Vagina (tissue), 2 donors: ENCODE data around the gene XKRX.

Experiments
- POLR2A ChIP-seq, 2 donors: fragments of 450-650 bp; IDR thresholded peaks; one replicate each; pipeline ENCODE4 v1.6.1; 2017; ENCODE audit warnings: antibody characterized with exemption in 2 of 2, mild to moderate bottlenecking in 2 of 2, moderate library complexity in 2 of 2
- POLR2AphosphoS5 ChIP-seq, 2 donors: sonication (generic); formaldehyde crosslinking; IDR thresholded peaks; one replicate each; pipeline ENCODE4 v1.9.0; 2017; ENCODE audit warnings: antibody characterized with exemption in 2 of 2, mild to moderate bottlenecking in 2 of 2, low read depth in 1 of 2; ENCODE audit not compliant: insufficient read depth in 1 of 2
- TF ChIP-seq, protein P1 (sequence below), 3 experiments: fragments of 450-650 bp in 2 of 3; fragments of 200-600 bp in 1 of 3; sonication (generic) in 1 of 3; IDR thresholded peaks; one replicate each; pipeline ENCODE4 v1.5.1; 2017 to 2019; ENCODE audit warnings: antibody characterized with exemption in 3 of 3, mild to moderate bottlenecking in 2 of 3, moderate library complexity in 2 of 3

DNA sequence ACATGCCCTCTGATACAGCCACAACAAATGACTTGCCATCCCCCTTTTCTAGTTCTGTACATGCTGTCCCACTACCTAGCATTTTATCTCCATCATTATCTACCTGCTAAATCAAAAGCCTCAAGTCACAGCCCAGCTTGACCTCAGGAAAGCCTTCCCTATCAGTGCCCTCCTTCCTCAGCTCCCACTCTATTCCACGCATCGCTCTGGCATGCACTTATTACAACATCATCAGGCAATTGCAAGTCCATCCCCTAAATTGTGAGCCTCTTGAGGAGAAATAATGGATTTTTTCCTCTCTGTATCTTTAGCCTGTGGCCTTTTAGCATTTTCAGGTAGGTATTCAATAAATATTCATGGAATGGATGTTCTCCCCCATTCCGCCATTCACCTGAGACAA, 46.5 kb upstream of the XKRX start:
- TF ChIP-seq, protein P1, sequence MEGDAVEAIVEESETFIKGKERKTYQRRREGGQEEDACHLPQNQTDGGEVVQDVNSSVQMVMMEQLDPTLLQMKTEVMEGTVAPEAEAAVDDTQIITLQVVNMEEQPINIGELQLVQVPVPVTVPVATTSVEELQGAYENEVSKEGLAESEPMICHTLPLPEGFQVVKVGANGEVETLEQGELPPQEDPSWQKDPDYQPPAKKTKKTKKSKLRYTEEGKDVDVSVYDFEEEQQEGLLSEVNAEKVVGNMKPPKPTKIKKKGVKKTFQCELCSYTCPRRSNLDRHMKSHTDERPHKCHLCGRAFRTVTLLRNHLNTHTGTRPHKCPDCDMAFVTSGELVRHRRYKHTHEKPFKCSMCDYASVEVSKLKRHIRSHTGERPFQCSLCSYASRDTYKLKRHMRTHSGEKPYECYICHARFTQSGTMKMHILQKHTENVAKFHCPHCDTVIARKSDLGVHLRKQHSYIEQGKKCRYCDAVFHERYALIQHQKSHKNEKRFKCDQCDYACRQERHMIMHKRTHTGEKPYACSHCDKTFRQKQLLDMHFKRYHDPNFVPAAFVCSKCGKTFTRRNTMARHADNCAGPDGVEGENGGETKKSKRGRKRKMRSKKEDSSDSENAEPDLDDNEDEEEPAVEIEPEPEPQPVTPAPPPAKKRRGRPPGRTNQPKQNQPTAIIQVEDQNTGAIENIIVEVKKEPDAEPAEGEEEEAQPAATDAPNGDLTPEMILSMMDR (IDR thresholded peaks at IDR 0.05), result no peak
- TF ChIP-seq POLR2A (IDR thresholded peaks at IDR 0.05), result no peak
- no peak for TF ChIP-seq POLR2AphosphoS5 (IDR thresholded peaks at IDR 0.05; ENCODE audit: insufficient read depth in 1 of 2, low read depth in 1 of 2)
